ENCODE data around the gene NPFFR1.

The NPFFR1 gene

DNA sequence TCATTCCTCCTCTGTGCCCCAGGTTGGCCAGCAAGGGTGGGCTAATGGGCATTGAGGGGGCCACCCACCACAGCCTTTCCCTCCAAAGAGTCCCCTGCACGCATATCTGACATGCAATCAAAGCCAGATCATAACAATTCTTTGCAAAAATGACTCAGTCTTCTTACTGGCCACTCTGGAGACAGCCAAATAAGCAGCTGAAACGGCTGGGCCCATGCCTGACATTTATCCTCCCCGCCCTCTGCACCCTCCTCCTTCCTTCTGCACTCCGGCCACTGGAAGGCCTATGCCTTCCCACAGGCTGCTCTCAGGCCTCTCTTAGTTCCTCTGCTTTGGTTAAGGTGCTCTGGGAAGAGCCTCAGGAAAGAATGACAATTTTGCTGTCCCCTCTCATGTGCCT lies 29.2 kb upstream of the NPFFR1 start:
- DNase-seq = no peak

DNA sequence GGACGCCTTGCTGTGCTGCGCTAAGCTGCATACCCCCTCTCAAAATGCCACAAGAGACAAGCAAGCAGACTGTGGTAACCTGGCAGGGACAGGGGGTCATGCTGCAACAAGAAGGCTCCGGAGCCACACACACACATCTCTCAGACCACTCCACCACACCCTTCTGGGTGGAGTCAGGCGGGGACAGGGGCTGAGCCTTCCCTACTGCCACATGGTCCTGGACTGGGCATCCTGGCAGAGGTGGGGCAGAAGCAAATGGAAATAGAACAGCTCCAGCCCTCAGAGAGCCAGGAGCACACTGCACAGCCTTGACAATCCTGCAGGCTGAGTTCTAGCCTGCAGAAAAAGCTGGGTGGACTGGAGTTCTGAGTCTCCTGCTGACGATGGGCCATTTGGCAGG lies 28.4 kb upstream of the NPFFR1 start:
- no peak for DNase-seq

- DNase-seq = no peak
Observed at GRCh38 chr10:70311698-70312097, 27.9 kb upstream of the NPFFR1 start.

DNA sequence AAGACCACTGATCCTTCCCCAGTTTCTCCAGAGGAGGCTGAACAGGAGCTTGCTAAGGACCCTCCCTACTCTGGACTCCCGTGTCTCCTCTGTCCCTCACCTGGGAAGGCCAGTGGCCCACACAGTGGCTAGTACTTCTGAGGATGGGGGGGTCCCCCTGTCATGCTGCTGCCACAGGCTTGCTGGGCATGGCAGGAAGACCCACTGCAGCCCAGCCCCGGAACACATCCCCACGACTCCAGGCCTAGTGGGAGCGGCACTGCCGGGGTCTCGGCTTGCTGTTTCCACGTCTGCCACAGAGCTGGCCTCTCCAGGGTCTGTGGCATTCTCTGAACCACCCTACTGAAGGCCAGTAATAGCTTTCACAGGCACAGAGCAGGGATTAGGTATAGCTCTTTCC lies 25.9 kb upstream of the NPFFR1 start:
- DNase-seq = no peak

GRCh38 chr10:70308121-70309060 lies 24.6 kb upstream of the NPFFR1 start:
- DNase-seq = peak; percentile 72

- DNase-seq = no peak
Observed at GRCh38 chr10:70306886-70307520, 23.2 kb upstream of the NPFFR1 start.

- peak; percentile 67 for DNase-seq
Observed at GRCh38 chr10:70306181-70306705, 22.4 kb upstream of the NPFFR1 start.

GRCh38 chr10:70303730-70304129 lies 19.9 kb upstream of the NPFFR1 start:
- DNase-seq = no peak

DNA sequence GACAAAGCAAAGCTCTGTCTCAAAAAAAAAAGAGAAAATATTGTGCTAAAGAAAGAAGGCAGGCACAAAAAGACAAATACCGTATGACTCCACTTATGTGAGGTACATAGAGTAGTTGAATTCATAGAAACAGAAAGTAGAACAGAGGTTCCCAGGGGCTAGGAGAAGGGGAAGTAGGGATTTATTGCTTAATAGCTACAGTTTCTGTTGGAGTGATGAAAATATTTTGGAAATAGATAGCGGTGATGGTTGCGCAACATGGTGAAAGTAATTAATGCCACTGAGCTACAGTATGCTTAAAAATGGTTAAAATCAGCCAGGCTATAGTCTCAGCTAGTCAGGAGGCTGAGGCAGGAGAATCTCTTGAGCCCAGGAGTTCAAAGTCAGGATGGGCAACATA lies 18.5 kb upstream of the NPFFR1 start:
- peak; percentile 99 for DNase-seq

DNA sequence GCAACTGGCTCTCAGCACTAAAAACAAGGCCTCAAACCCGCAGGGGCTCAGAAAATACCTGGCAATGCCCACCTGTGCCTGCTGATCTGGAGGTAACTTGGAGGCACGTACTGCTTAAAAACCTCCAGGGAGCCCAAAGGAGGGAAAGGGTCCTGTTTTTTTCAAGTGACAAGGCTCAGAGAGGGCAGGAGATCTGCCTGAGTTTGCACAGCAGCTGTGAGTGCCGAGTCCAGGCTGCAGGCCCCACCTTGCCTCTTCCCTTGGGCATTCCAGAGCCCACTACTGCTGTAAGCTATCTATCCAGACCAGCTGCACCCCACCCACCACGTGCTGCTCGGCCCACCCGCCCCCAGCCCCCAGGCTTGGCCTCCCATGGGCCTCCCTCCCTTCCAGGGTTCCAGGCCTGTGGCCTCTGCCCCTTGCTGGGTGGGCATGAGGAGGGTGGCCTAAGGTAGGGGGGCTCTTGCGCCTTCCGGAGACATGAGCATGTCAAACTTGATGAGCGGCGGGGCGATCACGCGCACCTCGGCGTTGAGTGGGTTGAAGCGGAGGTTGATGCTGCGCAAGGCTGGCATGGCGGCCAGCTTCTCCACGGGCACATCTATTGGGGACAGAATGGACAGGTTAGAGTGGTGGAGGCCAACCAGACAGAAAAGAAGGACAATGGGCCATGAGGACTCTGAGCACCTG lies 17.2 kb upstream of the NPFFR1 start:
- DNase-seq = no peak

GRCh38 chr10:70300461-70300860 lies 16.7 kb upstream of the NPFFR1 start:
- DNase-seq = no peak

DNA sequence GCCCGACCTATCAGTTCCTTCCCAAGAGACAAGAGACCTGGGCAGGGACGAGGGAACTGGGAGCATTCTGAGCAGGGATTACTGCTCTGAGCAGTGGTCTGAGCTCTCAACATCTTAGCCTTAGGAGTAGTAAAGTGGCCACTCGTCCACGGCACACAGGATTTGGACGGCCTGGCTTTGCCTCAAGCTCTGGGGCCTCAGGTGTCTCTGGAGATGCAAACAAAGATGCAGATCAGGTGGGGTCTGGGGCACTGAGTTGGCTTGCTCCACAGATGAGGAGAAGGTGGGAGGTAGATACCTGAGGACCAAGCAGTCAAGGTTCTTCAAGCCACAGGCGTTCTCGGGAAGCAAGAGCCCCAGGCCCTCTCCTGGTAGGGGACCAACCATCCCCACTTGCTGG lies 16.1 kb upstream of the NPFFR1 start:
- no peak for DNase-seq

GRCh38 chr10:70298393-70298792 lies 14.6 kb upstream of the NPFFR1 start:
- no peak for DNase-seq

DNA sequence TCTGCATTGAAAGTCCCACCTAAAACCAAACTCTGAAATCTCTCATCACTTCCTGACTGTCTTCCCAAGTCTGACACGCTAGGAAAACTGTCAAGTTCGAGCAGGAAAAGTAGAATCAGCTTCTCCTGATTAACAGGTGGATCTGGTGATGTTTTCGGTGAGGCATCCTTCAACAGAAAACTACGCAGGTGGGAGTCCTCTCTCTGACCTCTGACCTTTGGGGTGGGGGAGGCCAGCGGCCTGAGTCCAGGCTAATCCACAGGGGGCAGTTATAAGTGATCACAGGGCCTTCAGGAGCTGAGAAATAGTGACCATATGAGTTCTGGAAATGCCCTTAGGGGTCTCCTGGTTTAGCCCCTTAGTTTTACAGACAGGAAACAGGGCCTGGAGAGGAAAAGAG lies 13.4 kb upstream of the NPFFR1 start:
- no peak for DNase-seq

GRCh38 chr10:70296406-70296899 lies 12.6 kb upstream of the NPFFR1 start:
- DNase-seq = peak; percentile 24

GRCh38 chr10:70295926-70296325 lies 12.1 kb upstream of the NPFFR1 start:
- DNase-seq = peak; percentile 2

DNA sequence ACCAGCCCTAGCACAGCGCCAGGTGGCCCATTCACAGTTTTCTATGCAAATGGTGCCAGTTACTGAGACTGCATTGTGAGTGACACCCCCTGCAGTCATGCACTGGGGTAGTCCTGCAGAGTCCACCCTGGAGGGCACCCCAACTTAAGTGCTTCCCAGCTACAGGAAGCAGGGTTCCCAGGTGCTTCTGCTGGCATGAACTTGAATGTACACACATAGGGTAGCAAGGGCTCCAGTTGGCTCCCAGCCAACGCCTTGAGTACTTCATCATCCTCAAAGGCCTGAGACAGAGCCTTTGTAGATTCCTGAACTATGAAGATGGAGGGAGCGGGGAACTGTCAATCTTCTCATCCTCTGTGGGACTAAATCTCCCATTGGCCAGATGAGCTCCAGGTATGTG lies 11.5 kb upstream of the NPFFR1 start:
- no peak for DNase-seq

- no peak for DNase-seq
Observed at GRCh38 chr10:70293169-70293843, 9.5 kb upstream of the NPFFR1 start.

DNA sequence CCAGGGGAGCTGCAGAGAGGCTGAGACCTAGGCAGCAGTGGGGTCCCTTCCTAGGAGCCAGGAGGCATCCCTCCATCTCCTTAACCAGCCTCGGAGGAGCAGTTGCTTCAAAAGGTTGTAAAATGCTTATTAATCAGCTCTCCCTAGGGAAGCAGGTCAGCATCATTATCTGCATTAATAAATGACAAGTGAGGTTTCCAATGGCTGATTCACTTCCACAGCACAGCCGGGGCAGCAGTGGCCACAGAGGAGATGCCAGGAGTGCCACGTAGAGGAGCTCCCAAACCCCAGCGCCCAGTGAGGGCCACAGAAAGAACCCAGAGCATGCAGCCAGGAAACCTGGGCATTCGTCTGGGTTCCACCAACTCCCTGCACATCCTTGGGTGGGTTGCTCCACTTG lies 8.2 kb upstream of the NPFFR1 start:
- no peak for DNase-seq

GRCh38 chr10:70289739-70290138 lies 5.9 kb upstream of the NPFFR1 start:
- DNase-seq = no peak

GRCh38 chr10:70286616-70287015 lies 2.8 kb upstream of the NPFFR1 start:
- DNase-seq = no peak

GRCh38 chr10:70285476-70285831 lies 1.6 kb upstream of the NPFFR1 start:
- no peak for DNase-seq
